NCI-H524 (cell line): ENCODE data around the gene KIAA1755.

Experiments
- DNase-seq, 2 experiments: peaks; one replicate each; lab custom pipeline; 2025; lab: John Stamatoyannopoulos, UW

KIAA1755 gene, protein sequence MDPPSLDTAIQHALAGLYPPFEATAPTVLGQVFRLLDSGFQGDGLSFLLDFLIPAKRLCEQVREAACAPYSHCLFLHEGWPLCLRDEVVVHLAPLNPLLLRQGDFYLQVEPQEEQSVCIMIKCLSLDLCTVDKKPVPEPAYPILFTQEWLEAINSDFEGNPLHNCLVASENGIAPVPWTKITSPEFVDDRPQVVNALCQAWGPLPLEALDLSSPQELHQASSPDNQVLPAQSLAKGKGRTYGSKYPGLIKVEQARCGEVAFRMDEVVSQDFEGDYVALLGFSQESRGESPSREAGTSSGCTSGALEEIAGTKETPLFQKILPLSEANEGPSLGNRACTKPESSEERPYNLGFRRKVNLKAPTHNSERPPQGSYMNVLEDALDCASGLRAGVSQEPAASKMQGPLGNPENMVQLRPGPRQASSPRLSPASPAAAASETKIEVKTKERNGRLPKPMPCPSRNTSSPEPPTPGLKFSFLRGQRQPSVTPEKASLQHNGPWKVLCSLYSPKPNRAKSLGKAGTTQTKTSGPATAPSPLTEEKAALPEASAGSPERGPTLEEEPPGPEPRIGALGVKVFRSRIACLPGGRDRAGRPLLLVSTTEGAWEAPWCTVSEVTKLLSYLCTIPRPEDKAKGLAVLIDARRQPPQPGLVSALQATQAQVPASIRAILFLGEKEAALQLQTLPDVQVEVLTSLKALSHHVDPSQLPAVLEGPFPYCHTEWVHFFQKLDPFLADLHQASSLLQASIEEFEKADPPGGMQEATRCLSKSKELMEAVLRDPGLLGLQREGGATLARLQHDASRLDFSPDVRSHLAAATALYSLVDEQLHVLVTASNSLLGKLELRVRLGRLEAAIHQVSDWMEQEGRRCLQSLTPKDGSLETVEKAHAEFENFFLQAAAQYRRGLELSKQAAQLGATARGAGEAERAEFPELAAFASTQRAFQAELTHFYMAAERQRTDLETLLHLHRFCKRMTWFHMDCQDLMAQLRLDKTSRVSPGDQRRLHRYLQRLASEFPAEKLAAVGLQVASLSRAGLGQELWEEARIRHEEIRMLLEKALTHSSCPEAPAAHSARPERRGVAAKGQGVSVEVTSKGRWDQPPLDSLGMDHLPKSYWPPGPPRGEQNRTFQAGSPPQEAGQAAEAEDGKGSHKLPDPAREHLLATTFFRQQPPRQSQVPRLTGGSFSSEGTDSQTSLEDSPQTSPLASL

DNA sequence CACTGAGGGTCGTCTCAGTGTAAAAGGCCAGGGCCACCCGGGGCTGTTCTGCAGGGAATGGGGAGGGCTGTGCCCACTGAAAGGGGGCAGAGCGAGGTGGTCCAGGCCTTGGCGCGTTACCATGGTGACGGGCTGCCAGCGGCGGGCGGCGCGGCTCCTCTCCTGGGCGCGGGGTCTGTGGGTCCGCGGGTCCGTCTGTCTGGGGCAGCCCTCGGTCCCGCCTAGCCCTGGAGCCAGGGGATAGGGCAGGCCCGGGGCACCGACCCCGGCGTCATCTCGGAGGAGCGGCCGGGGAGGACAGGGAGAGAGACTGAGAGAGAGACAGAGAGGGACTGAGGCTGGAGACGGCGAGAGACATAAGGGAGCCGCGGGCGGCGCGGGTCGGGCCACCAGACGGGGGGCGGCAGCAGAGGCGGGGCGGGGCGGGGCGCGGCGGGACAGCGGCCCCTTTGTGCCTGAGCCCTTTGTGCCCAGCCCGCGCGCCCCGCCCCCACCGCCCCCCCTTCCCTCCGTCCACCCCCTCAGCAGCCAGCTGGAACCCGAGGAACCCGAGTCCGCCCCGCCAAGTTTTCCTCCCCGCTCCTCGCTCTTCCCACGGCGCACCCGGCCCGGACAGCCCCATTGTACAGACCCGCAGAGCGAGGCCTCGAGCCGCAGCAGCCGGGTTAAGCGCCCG is at the start of gene KIAA1755:
KIAA1755 (minus strand) TSS at position 358 of the 676 bp plus-strand sequence; CDS start at position 123, 235 bp downstream.
- DNase-seq = peak; percentile 47 to 60

DNA sequence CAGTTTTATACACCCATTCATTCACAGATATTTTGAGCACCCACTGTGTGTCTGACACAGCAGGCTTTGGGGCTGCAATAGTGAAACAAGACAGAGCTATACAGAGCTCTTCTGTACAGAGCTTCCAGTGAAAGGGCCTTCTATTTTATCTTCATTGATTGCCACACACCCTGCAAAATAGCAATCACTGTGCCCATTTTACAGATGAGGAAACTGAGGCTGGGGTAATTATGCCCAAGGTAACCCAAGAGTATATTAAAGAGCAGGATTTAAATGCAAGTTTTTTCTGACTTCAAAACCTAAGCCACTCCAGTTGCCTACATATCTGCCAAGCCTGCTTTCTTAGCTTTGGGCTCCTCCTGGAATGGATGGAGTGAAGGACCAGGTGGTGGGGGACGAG is 47.9 kb upstream of the KIAA1755 start:
- DNase-seq = no peak

DNA sequence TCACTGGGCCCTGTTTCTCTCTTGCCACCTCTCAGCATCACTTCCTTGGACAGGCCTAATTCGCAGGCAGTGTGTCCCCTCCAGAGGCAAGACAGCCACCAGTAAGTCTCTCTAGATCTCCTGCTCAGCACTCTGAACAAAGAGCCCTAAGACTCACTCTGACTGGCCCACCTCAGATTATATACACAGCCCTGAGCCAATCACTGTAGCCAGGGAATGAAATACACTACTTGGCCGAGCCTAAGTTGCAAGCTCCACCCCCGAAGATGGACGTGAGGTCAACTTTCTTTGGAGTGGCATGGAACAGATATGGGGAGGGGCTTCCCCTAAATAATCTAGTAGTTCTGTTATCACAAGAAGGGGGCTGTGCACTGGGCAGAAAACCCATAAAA is 47.5 kb upstream of the KIAA1755 start:
- DNase-seq = no peak

DNA sequence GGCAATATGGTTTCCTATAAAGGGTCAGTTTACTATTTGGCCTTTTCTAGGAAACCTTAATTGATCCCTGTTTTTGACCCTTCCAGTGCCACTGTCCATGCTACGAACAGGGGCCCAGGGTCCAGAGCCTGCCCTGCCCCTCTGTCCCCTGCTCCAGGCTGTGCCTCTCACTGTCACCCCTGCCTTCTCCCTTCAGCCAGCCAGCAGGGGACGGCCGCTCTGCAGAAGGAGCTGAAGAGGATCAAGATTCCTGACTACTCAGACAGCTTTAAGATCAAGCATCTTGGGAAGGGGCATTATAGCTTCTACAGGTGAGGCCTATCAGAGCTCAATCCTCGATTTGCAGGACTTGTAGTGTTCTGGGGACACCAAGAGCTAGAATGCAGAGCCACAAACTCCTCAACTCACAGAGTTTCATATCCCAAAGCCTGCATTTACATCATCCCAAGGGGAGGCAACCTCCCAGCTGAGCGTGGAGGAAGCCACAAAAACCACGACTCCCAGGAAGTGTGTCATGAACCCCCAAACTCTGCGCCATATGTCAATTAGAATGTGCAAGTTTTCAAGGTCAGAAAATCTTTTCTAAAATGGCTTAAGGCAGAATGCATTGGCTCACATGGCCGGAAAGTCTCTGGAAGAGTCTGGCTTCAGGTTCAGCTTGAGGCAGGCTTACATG is 47.0 kb upstream of the KIAA1755 start:
- peak in 1 of 2 experiments; percentile 18 for DNase-seq

DNA sequence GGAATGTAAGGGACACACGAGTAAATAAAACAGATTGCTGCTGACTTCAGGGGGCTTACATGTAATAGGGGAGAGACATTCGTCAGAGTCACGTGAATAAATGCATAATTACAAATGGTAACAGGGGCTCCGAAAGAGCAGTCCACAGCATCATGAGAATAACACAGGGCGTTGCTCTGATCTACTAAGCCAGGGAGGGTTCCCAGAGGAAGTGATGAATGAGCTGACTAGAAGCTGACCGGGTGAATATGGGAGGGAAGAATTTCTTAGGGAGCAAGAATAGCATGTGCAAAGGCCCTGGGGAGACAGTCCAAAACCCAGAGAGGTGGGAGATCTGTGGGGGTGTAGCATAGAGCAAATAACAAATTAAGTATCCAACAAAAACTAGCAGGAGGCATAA is 45.8 kb upstream of the KIAA1755 start:
- DNase-seq = no peak

DNA sequence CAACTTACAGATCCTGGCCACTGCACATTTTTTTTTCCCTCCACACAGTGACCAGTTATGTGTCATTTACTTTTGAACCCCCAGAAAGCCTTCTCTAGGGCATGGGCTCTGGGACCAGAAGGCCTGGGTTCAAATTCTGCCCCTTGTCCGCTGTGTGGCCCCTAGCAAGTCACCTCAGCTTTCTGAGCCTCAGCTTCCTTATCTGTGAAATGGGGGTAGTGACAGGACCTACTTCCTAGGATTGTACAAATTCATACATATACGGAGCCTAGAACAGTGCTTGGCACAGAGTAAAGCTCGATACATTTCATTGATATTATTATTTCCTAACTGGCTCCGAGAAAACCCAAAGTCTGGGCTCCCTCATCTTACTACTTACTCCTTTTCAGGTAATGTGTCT is 45.0 kb upstream of the KIAA1755 start:
- DNase-seq = no peak

DNA sequence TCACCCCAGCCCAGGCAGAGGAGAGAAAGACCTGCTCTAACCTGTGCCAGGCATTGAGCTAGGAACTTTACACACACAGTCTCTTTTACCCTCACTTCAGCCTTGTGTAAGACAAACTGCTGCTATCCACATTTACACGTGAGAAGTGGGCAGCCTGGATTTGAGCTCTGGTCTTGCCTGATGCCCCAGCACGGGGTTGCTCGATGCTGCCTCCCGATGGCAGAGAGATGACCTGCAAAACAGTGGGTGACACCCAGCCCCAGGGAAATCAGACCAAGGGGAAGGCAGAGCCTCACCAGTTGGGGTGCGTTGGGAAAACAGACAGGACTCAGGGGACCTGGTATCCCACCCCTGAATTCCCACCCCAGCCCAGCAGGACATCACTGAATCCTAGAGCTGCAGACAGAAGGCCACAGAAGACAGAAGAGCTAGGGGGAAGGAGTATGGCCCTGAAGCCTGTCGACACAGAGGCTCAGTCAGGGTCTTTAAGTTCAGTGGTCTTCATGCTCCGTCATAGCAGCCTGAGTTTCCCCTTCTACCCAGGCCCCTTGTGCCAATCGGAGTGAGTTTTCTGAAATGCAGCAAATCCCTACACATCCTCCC is 44.4 kb upstream of the KIAA1755 start:
- peak; percentile 15 to 69 for DNase-seq

DNA sequence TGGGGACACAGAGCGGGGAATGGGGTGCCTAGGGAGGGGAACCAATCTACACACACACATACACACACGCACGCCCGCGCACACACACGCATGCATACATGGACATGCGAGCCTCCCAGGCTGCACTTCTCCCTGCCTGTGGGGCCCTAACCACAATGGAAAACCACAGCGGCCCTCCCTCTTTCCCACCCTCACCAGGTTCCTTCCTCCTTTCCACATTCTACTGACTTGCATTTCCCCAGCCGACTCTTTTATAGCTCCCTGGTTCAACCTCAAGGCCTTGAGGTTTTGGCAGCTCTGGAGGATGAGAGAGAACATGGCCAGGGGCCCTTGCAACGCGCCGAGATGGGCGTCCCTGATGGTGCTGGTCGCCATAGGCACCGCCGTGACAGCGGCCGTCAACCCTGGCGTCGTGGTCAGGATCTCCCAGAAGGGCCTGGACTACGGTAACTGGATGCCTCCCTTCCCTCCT is 43.4 kb upstream of the KIAA1755 start, which contains the start of gene BPI:
BPI (plus strand) TSS at position 249 of the 472 bp plus-strand sequence; CDS start at position 317, 68 bp downstream.
- DNase-seq = no peak

DNA sequence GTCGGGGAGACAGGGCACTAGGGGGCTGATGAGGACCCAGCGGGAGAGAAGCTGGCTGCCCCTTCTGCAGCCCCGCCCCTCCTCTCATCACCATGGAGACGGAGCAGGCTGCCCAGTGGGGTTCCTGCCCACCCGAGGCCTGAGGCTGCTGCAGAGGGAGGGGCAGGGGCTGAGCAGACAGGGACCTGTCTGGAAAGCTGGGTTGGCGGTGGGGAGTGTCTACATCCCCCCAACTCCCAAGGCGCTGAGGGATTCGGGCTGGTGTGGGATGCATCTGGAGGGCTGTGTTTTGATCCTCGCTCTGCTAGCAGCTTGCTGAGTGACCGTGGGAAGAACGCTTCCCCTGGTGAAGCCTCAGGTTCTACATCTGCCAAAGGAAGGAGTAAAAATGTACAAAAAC is 42.3 kb upstream of the KIAA1755 start:
- peak in 1 of 2 experiments; percentile 48 for DNase-seq

DNA sequence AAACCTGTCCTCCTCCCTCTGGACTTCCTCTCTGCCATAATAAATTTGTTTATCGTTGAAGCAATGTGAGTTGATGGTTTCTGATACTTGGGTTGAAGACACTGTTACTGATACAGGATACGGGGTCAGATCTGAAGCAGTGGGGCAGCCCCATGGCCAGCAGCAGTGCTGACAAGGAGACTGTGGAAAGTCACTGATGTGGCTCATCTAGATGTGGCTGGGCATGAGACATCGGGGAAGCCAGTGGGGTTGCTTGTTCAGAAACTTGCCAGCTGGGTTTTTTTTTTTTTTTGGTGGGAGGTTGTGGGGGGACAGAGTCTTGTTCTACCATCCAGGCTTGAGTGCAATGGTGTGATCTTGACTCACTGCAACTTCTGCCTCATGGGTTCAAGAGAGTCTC is 40.8 kb upstream of the KIAA1755 start:
- no peak for DNase-seq

DNA sequence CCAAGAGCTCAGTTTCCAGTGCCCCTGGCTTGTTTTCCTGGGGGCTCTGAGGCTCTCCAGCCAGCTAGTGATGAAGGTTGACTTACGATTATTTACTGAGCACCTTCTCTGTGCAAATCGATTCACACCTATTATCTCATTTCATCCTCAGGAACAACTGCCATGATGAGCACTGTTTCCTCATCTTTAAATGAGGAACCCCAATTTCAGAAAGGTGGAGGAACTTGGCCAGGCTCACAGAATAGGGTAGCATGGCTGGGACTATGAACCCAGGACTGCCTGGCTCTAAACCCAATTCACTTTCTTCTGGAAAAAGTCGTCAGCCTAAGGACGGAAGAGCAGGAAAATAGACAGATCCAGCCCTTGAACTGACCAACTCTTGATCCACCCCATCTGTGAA is 39.9 kb upstream of the KIAA1755 start:
- no peak for DNase-seq

DNA sequence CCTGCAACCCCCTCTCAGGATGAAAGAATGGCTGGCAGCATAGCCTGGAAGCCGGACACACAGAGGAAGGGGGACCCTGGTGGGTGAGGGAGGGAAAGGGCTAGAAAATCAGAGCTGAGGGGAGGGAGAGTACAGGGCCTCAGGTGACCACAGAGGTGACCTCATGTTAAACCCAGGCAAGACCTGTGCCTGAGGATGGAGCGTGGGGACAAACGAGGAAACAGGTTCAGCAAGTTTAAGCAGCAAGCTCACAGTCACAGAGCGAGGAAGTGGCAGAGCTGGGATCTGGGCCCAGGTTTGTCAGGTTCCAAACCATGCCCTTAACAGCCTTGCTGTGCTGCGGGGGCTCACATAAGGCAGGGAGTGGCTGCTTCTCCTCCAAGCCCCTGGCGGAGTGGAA is 39.4 kb upstream of the KIAA1755 start:
- no peak for DNase-seq

DNA sequence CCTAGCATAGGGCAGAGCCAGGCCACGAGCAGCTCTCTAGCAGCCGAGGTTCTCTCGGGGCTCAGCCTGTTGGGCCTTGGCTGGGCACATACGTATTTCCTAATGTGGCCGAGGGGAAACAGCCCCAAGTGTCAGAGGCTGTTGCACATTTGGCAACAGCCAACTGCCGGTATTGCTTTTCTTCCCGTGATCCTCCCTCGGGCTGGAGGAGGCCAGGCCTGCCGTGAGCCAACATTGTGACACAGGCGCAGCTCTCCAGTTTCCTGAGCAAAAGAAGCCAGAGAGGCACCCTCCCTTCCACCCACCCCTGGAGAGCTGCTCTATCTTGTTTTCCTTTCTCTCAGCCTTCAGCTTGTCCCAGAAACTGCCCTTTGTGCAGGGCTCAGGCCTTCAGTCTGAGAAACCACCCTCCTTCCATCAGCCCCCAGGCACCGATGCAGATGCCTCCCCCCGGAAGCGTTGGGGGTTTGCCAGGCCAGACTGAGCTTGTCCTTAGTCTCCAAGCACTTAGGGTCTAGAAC is 38.3 kb upstream of the KIAA1755 start:
- DNase-seq = no peak

DNA sequence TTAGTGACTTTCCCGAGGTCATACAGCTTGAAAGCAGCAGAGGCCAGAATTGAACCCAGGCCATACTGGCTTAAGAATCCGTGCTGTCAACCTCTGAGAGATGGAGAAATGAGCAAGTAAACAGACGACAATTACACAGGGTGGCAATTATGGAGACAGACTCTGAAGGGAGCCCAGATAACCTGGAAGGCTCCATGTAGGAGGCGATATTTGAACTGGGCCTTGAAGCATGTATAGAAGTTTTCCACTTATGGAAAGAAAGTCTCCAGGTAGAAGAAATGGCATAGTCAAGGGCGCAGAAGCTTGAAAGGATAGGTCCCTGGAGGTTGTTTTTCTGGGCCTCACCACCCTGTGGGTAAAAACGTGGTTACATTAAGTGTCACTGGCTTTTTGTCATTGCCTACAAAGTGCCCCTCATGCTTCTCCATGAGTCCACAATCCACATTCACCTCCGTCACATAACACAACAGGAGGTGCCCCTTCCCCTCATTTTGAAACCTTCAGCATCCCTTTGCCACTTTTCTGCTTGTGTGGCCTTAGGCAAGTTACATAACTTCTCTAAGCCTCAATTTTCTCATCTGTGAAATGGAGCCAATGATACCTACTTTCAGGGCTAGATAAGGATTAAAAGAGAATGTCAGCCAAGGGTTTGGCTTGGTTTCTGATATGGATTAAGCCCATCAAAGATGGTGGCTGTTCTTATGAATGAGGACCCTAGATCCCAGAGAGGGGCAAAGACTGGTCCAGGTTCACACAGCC is 37.6 kb upstream of the KIAA1755 start:
- no peak for DNase-seq

DNA sequence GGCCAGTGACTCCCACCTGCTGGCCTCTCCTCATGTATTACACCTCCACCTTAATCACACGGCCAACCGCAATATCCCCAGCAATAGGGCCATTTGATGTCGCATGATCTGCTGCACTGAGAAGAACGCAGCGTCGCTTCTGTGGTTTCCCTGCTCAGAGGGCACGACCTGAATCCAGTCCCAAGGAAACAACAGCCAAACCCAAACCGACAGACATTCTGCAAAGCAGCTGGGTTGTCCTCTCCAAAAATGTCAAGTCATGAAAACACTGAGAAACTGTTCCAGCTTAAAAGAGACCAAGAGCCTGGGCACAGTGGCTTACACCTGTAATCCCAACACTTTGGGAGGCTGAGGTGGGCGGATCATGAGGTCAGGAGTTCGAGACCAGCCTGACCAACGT is 35.9 kb upstream of the KIAA1755 start:
- DNase-seq = no peak

DNA sequence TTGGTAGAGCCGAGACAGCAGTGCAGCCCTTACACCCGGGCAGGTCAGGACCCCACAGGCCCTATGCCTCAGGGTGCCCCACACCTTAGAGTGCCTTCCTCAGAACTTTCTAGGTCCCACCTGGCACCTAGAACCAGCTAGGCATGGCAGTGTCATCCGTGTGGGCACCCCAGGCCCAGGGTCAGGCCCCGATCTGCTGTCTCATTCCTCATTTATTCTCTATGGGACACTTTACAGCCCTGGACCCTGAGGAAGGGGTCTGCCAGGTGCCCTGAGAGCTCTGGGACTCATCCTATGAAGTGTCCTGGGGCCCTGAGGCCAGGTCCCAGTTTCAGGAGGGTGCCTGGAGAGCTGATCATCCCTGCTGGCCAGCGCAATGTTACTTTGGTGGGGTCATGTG is 35.3 kb upstream of the KIAA1755 start:
- no peak for DNase-seq

DNA sequence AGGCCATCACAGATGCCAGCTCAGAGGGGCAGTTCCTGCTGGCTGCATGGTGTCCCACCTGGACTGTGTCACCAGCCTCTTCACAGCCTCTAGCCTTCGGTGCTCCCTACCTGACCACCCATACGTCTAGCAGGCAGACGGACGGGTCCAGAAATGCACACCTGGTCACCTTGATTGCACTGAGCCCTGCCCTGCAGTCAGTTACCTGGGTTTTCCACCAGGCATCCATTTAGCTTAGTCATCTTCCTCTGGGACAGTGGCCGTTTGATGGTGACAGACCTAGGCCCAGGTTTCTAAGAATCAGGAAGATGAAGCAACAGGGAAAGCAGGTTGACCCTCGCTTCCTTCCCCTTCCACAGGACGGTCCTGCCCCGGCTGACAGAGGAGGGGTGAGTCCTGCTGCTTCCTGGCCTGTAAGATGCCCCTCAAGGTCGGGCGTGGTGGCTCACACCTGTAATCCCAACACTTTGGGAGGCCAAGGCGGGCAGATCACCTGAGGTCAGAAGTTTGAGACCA is 33.6 kb upstream of the KIAA1755 start:
- no peak for DNase-seq

DNA sequence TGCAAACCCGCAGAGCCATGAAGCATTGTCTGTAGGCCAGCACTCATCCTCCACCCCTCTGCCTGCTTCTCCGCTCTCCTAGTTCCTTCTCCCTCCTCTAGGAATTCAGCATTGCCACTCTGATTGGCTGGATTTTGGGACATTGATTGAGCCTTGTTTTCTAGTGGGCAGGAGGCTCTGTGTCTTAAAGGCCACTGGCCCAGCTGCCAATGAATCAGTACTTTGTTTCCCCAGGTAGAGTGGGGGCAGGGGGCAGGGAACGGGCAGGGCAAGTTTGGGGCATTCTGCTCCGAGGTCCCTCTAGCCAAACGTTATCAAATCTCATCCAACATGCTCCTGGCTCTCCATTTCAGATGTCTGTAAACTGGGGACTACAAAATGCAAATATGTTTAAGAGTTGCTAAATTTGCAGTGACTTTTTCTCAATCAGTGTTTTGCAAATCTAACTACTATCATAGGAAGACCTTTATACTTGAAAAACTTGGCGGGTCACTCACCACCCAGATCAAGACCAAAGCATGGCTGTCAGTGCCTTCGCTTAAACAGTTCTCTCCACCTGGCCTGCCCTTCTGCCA is 33.0 kb upstream of the KIAA1755 start:
- no peak for DNase-seq

DNA sequence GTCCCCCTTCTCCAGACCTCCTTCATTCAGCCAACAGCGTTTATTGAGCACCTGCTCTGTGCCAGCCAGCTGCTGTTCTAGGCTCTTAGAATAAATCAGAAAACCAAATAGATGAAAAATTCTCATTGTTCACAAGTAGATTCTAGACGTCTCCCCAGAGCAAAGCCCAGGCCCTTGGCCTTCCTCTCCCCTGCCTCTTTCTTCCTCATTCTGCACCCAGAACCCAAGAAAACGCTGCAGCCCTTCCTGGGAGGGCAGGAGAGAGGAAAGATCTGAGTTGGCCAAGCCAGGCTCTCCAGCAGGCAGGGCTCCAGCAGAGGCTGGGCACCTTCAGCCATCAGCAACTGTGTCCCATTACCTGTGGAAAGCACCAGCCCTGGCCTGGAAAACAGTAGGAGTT is 31.4 kb upstream of the KIAA1755 start:
- DNase-seq = no peak
